DND-41 (cell line): ENCODE results near the gene TAF7.
"Not testable (repeated sequence)": the region's sequence is repeated elsewhere in the genome, so short reads cannot be mapped to it uniquely, and the experiment has no call there.

Experiments used
- ATAC-seq: fragments of 200-7000 bp; cut with Tn5 transposase; 3 replicates; pipeline ENCODE4 v1.9.1; 2021; ENCODE audit warnings: low read depth; ENCODE audit not compliant: insufficient read depth
- DNase-seq: peaks from one replicate; pipeline ENCODE4 v3.0.0-alpha.2; 2020
- H2AFZ ChIP-seq: 2 replicates; pipeline ENCODE4 v1.6.0; 2012; ENCODE audit warnings: low read depth, low read length
- H3K27ac ChIP-seq: 2 replicates; pipeline ENCODE4 v1.5.1; 2012; ENCODE audit warnings: low read length, inconsistent platforms
- H3K27me3 ChIP-seq: fragments of 200-600 bp; sonication (generic); 2 replicates; pipeline ENCODE4 v1.6.0; 2012; ENCODE audit warnings: low read length, mild to moderate bottlenecking, inconsistent platforms; ENCODE audit not compliant: insufficient read depth, poor library complexity
- H3K36me3 ChIP-seq: 2 replicates; pipeline ENCODE4 v1.5.1; 2012; ENCODE audit warnings: low read length, inconsistent platforms; ENCODE audit not compliant: insufficient read depth
- H3K4me1 ChIP-seq: 2 replicates; pipeline ENCODE4 v1.5.1; 2012; ENCODE audit warnings: mild to moderate bottlenecking, low read length; ENCODE audit not compliant: insufficient read depth
- H3K4me2 ChIP-seq: 2 replicates; pipeline ENCODE4 v1.6.0; 2012; ENCODE audit warnings: mild to moderate bottlenecking, moderate library complexity, low read length, inconsistent platforms; ENCODE audit not compliant: insufficient read depth
- H3K4me3 ChIP-seq, 2 experiments: fragments of 200-600 bp in 1 of 2; shearing (Covaris generic) in 1 of 2; 2 replicates each; pipeline ENCODE4 v1.5.1; 2012 to 2016; ENCODE audit warnings: inconsistent platforms in 2 of 2, low read length in 2 of 2, mild to moderate bottlenecking in 2 of 2, low read depth in 1 of 2, moderate library complexity in 1 of 2
- H3K79me2 ChIP-seq: 2 replicates; pipeline ENCODE4 v1.6.0; 2012; ENCODE audit warnings: low read length, inconsistent platforms; ENCODE audit not compliant: insufficient read depth
- H3K9ac ChIP-seq: 2 replicates; pipeline ENCODE4 v1.6.0; 2012; ENCODE audit warnings: low read depth, mild to moderate bottlenecking, inconsistent platforms, low read length, moderate library complexity
- H3K9me3 ChIP-seq: 2 replicates; pipeline ENCODE4 v1.5.1; 2012; ENCODE audit warnings: low read length, moderate library complexity, mild to moderate bottlenecking, inconsistent platforms; ENCODE audit not compliant: insufficient read depth, severe bottlenecking
- H4K20me1 ChIP-seq: 2 replicates; pipeline ENCODE4 v1.6.0; 2012; ENCODE audit warnings: low read length; ENCODE audit not compliant: insufficient read depth
- CTCF ChIP-seq: IDR thresholded peaks from 2 replicates; pipeline ENCODE4 v1.5.1; 2012; ENCODE audit warnings: borderline replicate concordance, low read length, moderate library complexity, mild to moderate bottlenecking; ENCODE audit not compliant: poor library complexity, severe bottlenecking; ENCODE audit errors: extremely low read depth
- EZH2 ChIP-seq: IDR thresholded peaks from 3 replicates; pipeline ENCODE4 v1.6.1; 2012; ENCODE audit warnings: borderline replicate concordance, low read depth, mild to moderate bottlenecking, moderate library complexity, low read length, inconsistent platforms; ENCODE audit not compliant: severe bottlenecking

TAF7 gene

GRCh38 chr5:141342773-141343172 is 22.2 kb upstream of the TAF7 start:
- Histone ChIP-seq H3K9me3 (no peaks in the 10 kb centered on the region), H3K27me3 (no peaks in the 10 kb centered on the region), H3K9ac (no peak overlapping the region), H3K4me3 (no peak overlapping the region), H4K20me1 (no peaks in the 10 kb centered on the region), H3K4me2 (no peak overlapping the region), H3K79me2 (no peaks in the 10 kb centered on the region), H3K4me1 (no peaks in the 10 kb centered on the region), H2AFZ (no peak overlapping the region), H3K36me3 (no peaks in the 10 kb centered on the region), H3K27ac (no peak overlapping the region)
- no peak for DNase-seq
- ATAC-seq: no peak
- no peak for TF ChIP-seq CTCF
- TF ChIP-seq EZH2: no peak

DNA sequence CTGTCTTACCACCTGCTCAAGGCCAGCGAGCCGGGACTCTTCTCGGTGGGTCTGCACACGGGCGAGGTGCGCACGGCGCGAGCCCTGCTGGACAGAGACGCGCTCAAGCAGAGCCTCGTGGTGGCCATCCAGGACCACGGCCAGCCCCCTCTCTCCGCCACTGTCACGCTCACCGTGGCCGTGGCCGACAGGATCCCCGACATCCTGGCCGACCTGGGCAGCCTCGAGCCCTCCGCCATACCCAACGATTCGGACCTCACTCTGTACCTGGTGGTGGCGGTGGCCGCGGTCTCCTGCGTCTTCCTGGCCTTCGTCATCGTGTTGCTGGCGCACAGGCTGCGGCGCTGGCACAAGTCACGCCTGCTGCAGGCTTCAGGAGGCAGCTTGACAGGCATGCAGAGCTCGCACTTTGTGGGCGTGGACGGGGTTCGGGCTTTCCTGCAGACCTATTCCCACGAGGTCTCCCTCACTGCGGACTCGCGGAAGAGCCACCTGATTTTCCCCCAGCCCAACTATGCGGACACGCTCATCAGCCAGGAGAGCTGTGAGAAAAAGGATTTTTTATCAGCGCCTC is 20.3 kb upstream of the TAF7 start:
- H3K4me2 ChIP-seq, H3K36me3 ChIP-seq, H3K27ac ChIP-seq, H3K4me3 ChIP-seq, H3K9me3 ChIP-seq, H2AFZ ChIP-seq, H3K79me2 ChIP-seq, H3K9ac ChIP-seq, DNase-seq, ATAC-seq, H4K20me1 ChIP-seq, H3K27me3 ChIP-seq, H3K4me1 ChIP-seq: not testable (repeated sequence)

DNA sequence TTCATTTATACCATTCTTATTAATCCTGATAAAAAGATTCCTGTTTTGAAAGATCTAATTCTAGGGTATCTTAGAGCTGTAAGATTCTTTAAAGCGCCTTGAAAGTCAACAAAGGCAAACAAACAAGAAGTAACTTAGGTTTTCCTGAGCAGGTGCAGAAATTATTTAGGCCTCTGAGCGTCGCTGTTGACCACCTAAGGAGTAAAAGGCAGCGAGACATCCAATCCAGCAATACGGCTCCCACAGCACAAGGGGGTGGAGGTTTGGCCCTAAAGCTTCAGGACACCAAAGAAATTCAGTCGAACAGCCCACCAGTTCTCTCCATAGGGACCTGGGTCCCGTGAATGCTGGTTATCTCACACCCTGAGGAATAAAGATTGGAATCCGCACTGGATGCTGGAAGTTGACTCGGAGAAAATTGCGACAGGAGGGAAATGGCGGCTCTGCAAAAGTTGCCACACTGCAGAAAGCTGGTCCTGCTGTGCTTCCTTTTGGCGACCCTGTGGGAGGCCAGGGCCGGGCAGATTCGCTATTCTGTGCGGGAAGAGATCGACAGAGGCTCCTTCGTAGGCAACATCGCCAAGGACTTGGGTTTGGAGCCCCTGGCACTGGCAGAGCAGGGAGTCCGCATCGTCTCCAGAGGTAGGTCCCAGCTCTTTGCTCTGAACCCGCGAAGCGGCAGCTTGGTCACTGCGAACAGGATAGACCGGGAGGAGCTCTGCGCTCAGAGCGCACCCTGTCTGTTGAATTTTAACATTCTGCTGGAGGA is 18.1 kb upstream of the TAF7 start, which contains the start of gene PCDHGA2:
Gene PCDHGA2 (plus strand): TSS at position 223 of the 769 bp plus-strand sequence.
- Histone ChIP-seq H3K4me3 (no peak within 1 kb of the TSS), H3K9me3 (no peaks in the 10 kb centered on the region), H3K4me1 (no peaks in the 10 kb centered on the region), H3K9ac (no peak within 1 kb of the TSS), H3K27ac (no peak within 1 kb of the TSS), H3K79me2 (no peaks in the 10 kb centered on the region), H2AFZ (no peak within 1 kb of the TSS), H3K27me3 (no peaks in the 10 kb centered on the region), H3K36me3 (no peaks in the 10 kb centered on the region), H4K20me1 (no peaks in the 10 kb centered on the region), H3K4me2 (no peak within 1 kb of the TSS)
- DNase-seq (no peak), ATAC-seq (no peak)
- TF ChIP-seq CTCF (peak; percentile 34), EZH2 (no peak)

DNA sequence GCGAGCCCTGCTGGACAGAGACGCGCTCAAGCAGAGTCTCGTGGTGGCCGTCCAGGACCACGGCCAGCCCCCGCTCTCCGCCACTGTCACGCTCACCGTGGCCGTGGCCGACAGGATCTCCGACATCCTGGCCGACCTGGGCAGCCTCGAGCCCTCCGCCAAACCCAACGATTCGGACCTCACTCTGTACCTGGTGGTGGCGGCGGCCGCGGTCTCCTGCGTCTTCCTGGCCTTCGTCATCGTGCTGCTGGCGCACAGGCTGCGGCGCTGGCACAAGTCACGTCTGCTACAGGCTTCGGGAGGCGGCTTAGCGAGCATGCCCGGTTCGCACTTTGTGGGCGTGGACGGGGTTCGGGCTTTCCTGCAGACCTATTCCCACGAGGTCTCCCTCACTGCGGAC is 12.0 kb upstream of the TAF7 start:
- not testable (repeated sequence) for H3K79me2 ChIP-seq, H4K20me1 ChIP-seq, H3K4me3 ChIP-seq, H3K27me3 ChIP-seq, H3K4me1 ChIP-seq, H3K36me3 ChIP-seq, H3K9me3 ChIP-seq, H2AFZ ChIP-seq, H3K4me2 ChIP-seq, DNase-seq, H3K9ac ChIP-seq, H3K27ac ChIP-seq, ATAC-seq
